MM.1S (cell line): ENCODE data around the gene ZMYND10.

Source experiments
- DNase-seq: peaks from one replicate; pipeline ENCODE4 v3.0.0-alpha.2; 2015
- H2AFZ ChIP-seq: fragments of 300-600 bp; sonication (generic); 2 replicates; pipeline ENCODE4 v1.6.0; 2016; ENCODE audit warnings: antibody characterized with exemption, low read length
- H3F3A ChIP-seq: fragments of 300-600 bp; sonication (generic); 2 replicates; pipeline ENCODE4 v1.6.1; 2016; ENCODE audit warnings: mild to moderate bottlenecking, antibody characterized with exemption, low read length, moderate library complexity, mixed read lengths; ENCODE audit not compliant: insufficient read depth
- H3K27ac ChIP-seq: fragments of 300-600 bp; sonication (generic); 2 replicates; pipeline ENCODE4 v1.5.1; 2016; ENCODE audit warnings: mild to moderate bottlenecking, low read length
- H3K27me3 ChIP-seq: fragments of 300-600 bp; sonication (generic); replicated peaks from 2 replicates; pipeline ENCODE4 v1.6.0; 2016; ENCODE audit warnings: low read length; ENCODE audit not compliant: insufficient read depth
- H3K36me3 ChIP-seq: fragments of 300-600 bp; sonication (generic); replicated peaks from 2 replicates; pipeline ENCODE4 v1.6.1; 2016; ENCODE audit warnings: mild to moderate bottlenecking, low read length, mixed read lengths; ENCODE audit not compliant: insufficient read depth
- H3K4me1 ChIP-seq: fragments of 300-600 bp; sonication (generic); 2 replicates; pipeline ENCODE4 v1.6.1; 2016; ENCODE audit warnings: low read length, mixed read lengths
- H3K4me2 ChIP-seq: fragments of 300-600 bp; sonication (generic); 2 replicates; pipeline ENCODE4 v1.6.0; 2016; ENCODE audit warnings: low read depth, low read length
- H3K4me3 ChIP-seq: fragments of 300-600 bp; sonication (generic); 2 replicates; pipeline ENCODE4 v1.5.1; 2016; ENCODE audit warnings: low read length, mixed read lengths
- H3K79me2 ChIP-seq: fragments of 300-600 bp; sonication (generic); 2 replicates; pipeline ENCODE4 v1.6.1; 2016; ENCODE audit warnings: mixed run types, low read length, mixed read lengths
- H3K9ac ChIP-seq: fragments of 300-600 bp; sonication (generic); 2 replicates; pipeline ENCODE4 v1.6.1; 2016; ENCODE audit warnings: low read length, mixed read lengths
- H3K9me2 ChIP-seq: fragments of 300-600 bp; sonication (generic); replicated peaks from 2 replicates; pipeline ENCODE4 v1.6.1; 2016; ENCODE audit warnings: mild to moderate bottlenecking, low read length, mixed read lengths; ENCODE audit not compliant: insufficient read depth
- H3K9me3 ChIP-seq: fragments of 300-600 bp; sonication (generic); replicated peaks from 2 replicates; pipeline ENCODE4 v1.6.1; 2016; ENCODE audit warnings: mild to moderate bottlenecking, low read length, mixed read lengths; ENCODE audit not compliant: insufficient read depth
- H4K20me1 ChIP-seq: fragments of 300-600 bp; sonication (generic); 2 replicates; pipeline ENCODE4 v1.6.1; 2016; ENCODE audit warnings: mild to moderate bottlenecking, low read length, moderate library complexity, mixed read lengths; ENCODE audit not compliant: insufficient read depth
- EZH2 ChIP-seq: fragments of 300-600 bp; sonication (generic); optimal IDR thresholded peaks from 2 replicates; pipeline ENCODE3; 2017; ENCODE audit warnings: low read depth, mild to moderate bottlenecking, antibody characterized with exemption, low read length, mixed read lengths
- EZH2phosphoT487 ChIP-seq: fragments of 300-600 bp; sonication (generic); IDR thresholded peaks from 2 replicates; pipeline ENCODE4 v1.6.1; 2018; ENCODE audit warnings: antibody characterized with exemption, low read length
- TF ChIP-seq, protein P1 (sequence below): fragments of 300-600 bp; sonication (generic); IDR thresholded peaks from 2 replicates; pipeline ENCODE4 v1.5.1; 2016; ENCODE audit warnings: antibody characterized with exemption, low read length, mixed read lengths

ZMYND10 gene

GRCh38 chr3:50357481-50357880, 11.9 kb upstream of the ZMYND10 start:
- Histone ChIP-seq H3K9ac (peak overlapping the region; percentile 90; the same call in 1 of the 2 replicates), H3K4me3 (peak overlapping the region; percentile 91), H3K27ac (no peak overlapping the region), H3K27me3 (no peaks in the 10 kb centered on the region), H3F3A (0 out of 2 replicates have a peak, but pooled peaks cover 6% of the 10 kb centered on the region), H4K20me1 (no peaks in the 10 kb centered on the region), H3K9me2 (no peaks in the 10 kb centered on the region), H3K36me3 (peaks cover 11% of the 10 kb centered on the region; the same call in 1 of the 2 replicates), H3K4me1 (peaks cover 29% of the 10 kb centered on the region), H3K4me2 (peak overlapping the region; percentile 87), H2AFZ (no peak overlapping the region), H3K79me2 (peaks cover 65% of the 10 kb centered on the region), H3K9me3 (no peaks in the 10 kb centered on the region)
- no peak for DNase-seq
- TF ChIP-seq EZH2phosphoT487 = no peak

DNA sequence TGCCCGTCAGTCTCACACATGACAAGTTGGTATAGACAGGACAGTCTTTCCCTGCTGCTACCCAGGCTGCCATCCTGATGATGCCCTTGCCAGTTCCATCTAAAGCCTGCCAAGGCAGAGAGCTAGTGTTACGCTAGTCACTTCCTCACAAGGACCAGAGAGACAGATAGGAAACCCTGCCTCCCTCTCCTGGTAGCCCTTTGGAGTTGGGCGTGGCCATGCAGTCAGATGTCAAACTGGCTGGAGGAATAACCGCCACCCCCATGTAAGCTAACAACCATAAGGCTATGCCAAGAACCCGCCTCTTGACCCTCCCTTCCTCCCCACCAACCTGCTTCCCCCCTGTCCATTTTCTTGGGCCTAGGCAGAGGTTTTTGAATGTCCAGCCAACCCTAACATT, 11.0 kb upstream of the ZMYND10 start:
- TF ChIP-seq, protein P1, sequence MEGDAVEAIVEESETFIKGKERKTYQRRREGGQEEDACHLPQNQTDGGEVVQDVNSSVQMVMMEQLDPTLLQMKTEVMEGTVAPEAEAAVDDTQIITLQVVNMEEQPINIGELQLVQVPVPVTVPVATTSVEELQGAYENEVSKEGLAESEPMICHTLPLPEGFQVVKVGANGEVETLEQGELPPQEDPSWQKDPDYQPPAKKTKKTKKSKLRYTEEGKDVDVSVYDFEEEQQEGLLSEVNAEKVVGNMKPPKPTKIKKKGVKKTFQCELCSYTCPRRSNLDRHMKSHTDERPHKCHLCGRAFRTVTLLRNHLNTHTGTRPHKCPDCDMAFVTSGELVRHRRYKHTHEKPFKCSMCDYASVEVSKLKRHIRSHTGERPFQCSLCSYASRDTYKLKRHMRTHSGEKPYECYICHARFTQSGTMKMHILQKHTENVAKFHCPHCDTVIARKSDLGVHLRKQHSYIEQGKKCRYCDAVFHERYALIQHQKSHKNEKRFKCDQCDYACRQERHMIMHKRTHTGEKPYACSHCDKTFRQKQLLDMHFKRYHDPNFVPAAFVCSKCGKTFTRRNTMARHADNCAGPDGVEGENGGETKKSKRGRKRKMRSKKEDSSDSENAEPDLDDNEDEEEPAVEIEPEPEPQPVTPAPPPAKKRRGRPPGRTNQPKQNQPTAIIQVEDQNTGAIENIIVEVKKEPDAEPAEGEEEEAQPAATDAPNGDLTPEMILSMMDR = no peak
- TF ChIP-seq EZH2 = no peak
- no peak for TF ChIP-seq EZH2phosphoT487
- no peak overlapping the region for H2AFZ ChIP-seq
- DNase-seq = no peak
- H3K9me3 ChIP-seq = no peaks in the 10 kb centered on the region
- 0 out of 2 replicates have a peak, but pooled peaks cover 6% of the 10 kb centered on the region for H3F3A ChIP-seq
- peaks cover 70% of the 10 kb centered on the region for H3K79me2 ChIP-seq
- H4K20me1 ChIP-seq = no peaks in the 10 kb centered on the region
- H3K4me1 ChIP-seq = peaks cover 32% of the 10 kb centered on the region
- H3K27ac ChIP-seq = no peak overlapping the region
- no peaks in the 10 kb centered on the region for H3K9me2 ChIP-seq
- H3K4me2 ChIP-seq = peak overlapping the region; percentile 87
- H3K36me3 ChIP-seq = peaks cover 11% of the 10 kb centered on the region; the same call in 1 of the 2 replicates
- H3K4me3 ChIP-seq = peak overlapping the region; percentile 91; the same call in 1 of the 2 replicates
- no peak overlapping the region; the same call in 1 of the 2 replicates for H3K9ac ChIP-seq
- no peaks in the 10 kb centered on the region for H3K27me3 ChIP-seq

GRCh38 chr3:50355829-50356552, 10.5 kb upstream of the ZMYND10 start:
- no peaks in the 10 kb centered on the region for H4K20me1 ChIP-seq

More at GRCh38 chr3:50355829-50356552, 10.5 kb upstream of the ZMYND10 start:
- 0 out of 2 replicates have a peak, but pooled peaks cover 6% of the 10 kb centered on the region for H3F3A ChIP-seq
- H3K4me3 ChIP-seq = no peak overlapping the region
- DNase-seq = no peak
- no peaks in the 10 kb centered on the region for H3K27me3 ChIP-seq
- peak overlapping the region; percentile 87 for H3K4me2 ChIP-seq
- no peak overlapping the region for H3K9ac ChIP-seq
- H3K9me3 ChIP-seq = no peaks in the 10 kb centered on the region
- peaks cover 11% of the 10 kb centered on the region; the same call in 1 of the 2 replicates for H3K36me3 ChIP-seq
- no peak overlapping the region for H2AFZ ChIP-seq
- H3K9me2 ChIP-seq = no peaks in the 10 kb centered on the region
- TF ChIP-seq EZH2 = no peak
- no peak for TF ChIP-seq EZH2phosphoT487
- TF ChIP-seq, protein P1 = no peak
- H3K79me2 ChIP-seq = peaks cover 75% of the 10 kb centered on the region
- no peak overlapping the region for H3K27ac ChIP-seq
- peaks cover 35% of the 10 kb centered on the region for H3K4me1 ChIP-seq
